GM21737 (cell line): ENCODE data around the gene COL1A2.

ENCODE experiments used
- ATAC-seq: cut with Tn5 transposase; IDR thresholded peaks from one replicate; pipeline ENCODE4 v1.9.1; 2021; ENCODE audit warnings: mild to moderate bottlenecking, moderate library complexity; ENCODE audit not compliant: unreplicated experiment

Gene COL1A2

GRCh38 chr7:94409200-94409948 is 14.7 kb downstream of the COL1A2 start:
- no peak for ATAC-seq

- no peak for ATAC-seq
Observed at GRCh38 chr7:94410413-94411187, 15.9 kb downstream of the COL1A2 start.

- ATAC-seq: no peak
Observed at GRCh38 chr7:94411188-94411466, 16.4 kb downstream of the COL1A2 start.

- no peak for ATAC-seq
Observed at GRCh38 chr7:94412762-94413322, 18.1 kb downstream of the COL1A2 start.

GRCh38 chr7:94414481-94414880 is 19.8 kb downstream of the COL1A2 start:
- ATAC-seq: no peak

- no peak for ATAC-seq
Observed at GRCh38 chr7:94414980-94415379, 20.3 kb downstream of the COL1A2 start.

GRCh38 chr7:94417306-94417705 is 22.6 kb downstream of the COL1A2 start:
- ATAC-seq: no peak

- no peak for ATAC-seq
Observed at GRCh38 chr7:94417901-94418300, 23.2 kb downstream of the COL1A2 start.

- ATAC-seq: no peak
Observed at GRCh38 chr7:94418851-94419250, 24.2 kb downstream of the COL1A2 start.

- no peak for ATAC-seq
Observed at GRCh38 chr7:94420328-94420727, 25.6 kb downstream of the COL1A2 start.

- no peak for ATAC-seq
Observed at GRCh38 chr7:94421681-94422080, 27.0 kb downstream of the COL1A2 start.

- no peak for ATAC-seq
Observed at GRCh38 chr7:94422136-94422535, 27.4 kb downstream of the COL1A2 start.

GRCh38 chr7:94422827-94423460 is 28.2 kb downstream of the COL1A2 start:
- no peak for ATAC-seq

GRCh38 chr7:94423863-94424735 is 29.4 kb downstream of the COL1A2 start:
- no peak for ATAC-seq

- no peak for ATAC-seq
Observed at GRCh38 chr7:94425546-94425945, 30.9 kb downstream of the COL1A2 start.

GRCh38 chr7:94426980-94427875 is 32.5 kb downstream of the COL1A2 start:
- no peak for ATAC-seq

GRCh38 chr7:94429153-94429552 is 34.5 kb downstream of the COL1A2 start:
- ATAC-seq: no peak

GRCh38 chr7:94431176-94431575 is 36.5 kb downstream of the COL1A2 start:
- ATAC-seq: no peak

- no peak for ATAC-seq
Observed at GRCh38 chr7:94431619-94432280, 37.1 kb downstream of the COL1A2 start.
